HepG2 (cell line): ENCODE measurements around the gene MXD1. TPM values are rescaled to one million over a fixed set of nuclear protein-coding genes. Genes with fewer than 3 reads are reported as not detected.
A peak's percentile ranks its signal among the peaks of the same experiment; 100 is the strongest.

Experiments
- ATF7-NPFF ChIP-seq: sonication (generic); formaldehyde crosslinking; IDR thresholded peaks from 2 replicates; pipeline ENCODE4 v1.8.1; 2023; ENCODE audit warnings: mild to moderate bottlenecking, low read depth, missing genetic modification reagents, moderate library complexity
- ATM ChIP-seq: fragments of 450-650 bp; IDR thresholded peaks from 2 replicates; pipeline ENCODE4 v1.7.1; 2017; ENCODE audit warnings: mild to moderate bottlenecking, borderline replicate concordance
- DPF2 ChIP-seq: sonication (generic); formaldehyde crosslinking; IDR thresholded peaks from 2 replicates; pipeline ENCODE4 v1.4.0; 2020; ENCODE audit warnings: mild to moderate bottlenecking, low read depth, missing genetic modification reagents, borderline replicate concordance
- FIP1L1 ChIP-seq: fragments of 200-400 bp; formaldehyde crosslinking; IDR thresholded peaks from 2 replicates; pipeline ENCODE4 v1.6.1; 2018; ENCODE audit warnings: low read depth, mild to moderate bottlenecking, low read length, moderate library complexity, borderline replicate concordance; ENCODE audit not compliant: insufficient read depth
- GATAD2A ChIP-seq: IDR thresholded peaks from 2 replicates; pipeline ENCODE4 v1.6.1; 2016
- IRX3 ChIP-seq: sonication (generic); formaldehyde crosslinking; IDR thresholded peaks from 2 replicates; pipeline ENCODE4 v1.8.1; 2023; ENCODE audit warnings: mild to moderate bottlenecking, low read depth, missing genetic modification reagents, borderline replicate concordance
- KLF9 ChIP-seq: IDR thresholded peaks from 2 replicates; pipeline ENCODE4 v1.6.1; 2016; ENCODE audit warnings: low read depth
- NFRKB ChIP-seq: fragments of 450-650 bp; IDR thresholded peaks from 2 replicates; pipeline ENCODE4 v1.6.1; 2017
- RFX5 ChIP-seq: IDR thresholded peaks from 2 replicates; pipeline ENCODE4 v1.6.1; 2011; ENCODE audit warnings: low read depth, low read length, improper control_type of control experiment
- RFXAP ChIP-seq: sonication (generic); formaldehyde crosslinking; IDR thresholded peaks from 2 replicates; pipeline ENCODE4 v1.4.0; 2020; ENCODE audit warnings: missing genetic modification reagents, borderline replicate concordance
- SALL2 ChIP-seq: sonication (generic); formaldehyde crosslinking; IDR thresholded peaks from 2 replicates; pipeline ENCODE4 v1.8.1; 2023; ENCODE audit warnings: mild to moderate bottlenecking, missing genetic modification reagents, inconsistent platforms
- SKI ChIP-seq: fragments of 450-650 bp; IDR thresholded peaks from one replicate; pipeline ENCODE4 v1.6.1; 2018; ENCODE audit warnings: mild to moderate bottlenecking; ENCODE audit not compliant: partially characterized antibody
- STAG1 ChIP-seq: sonication (generic); formaldehyde crosslinking; IDR thresholded peaks from 2 replicates; pipeline ENCODE4 v1.4.0; 2020; ENCODE audit warnings: missing genetic modification reagents
- TARDBP ChIP-seq: sonication (generic); formaldehyde crosslinking; IDR thresholded peaks from 2 replicates; pipeline ENCODE4 v1.8.0; 2022; ENCODE audit warnings: mild to moderate bottlenecking, missing genetic modification reagents
- TGIF2 ChIP-seq: IDR thresholded peaks from 2 replicates; pipeline ENCODE4 v1.6.1; 2016; ENCODE audit warnings: control low read depth, missing compliant biosample characterization
- TRIM24 ChIP-seq: sonication (generic); formaldehyde crosslinking; IDR thresholded peaks from 2 replicates; pipeline ENCODE4 v1.8.0; 2022; ENCODE audit warnings: mild to moderate bottlenecking, missing genetic modification reagents
- ZFP1 ChIP-seq: IDR thresholded peaks from 2 replicates; pipeline ENCODE4 v1.6.1; 2016
- ZNF451 ChIP-seq: sonication (generic); formaldehyde crosslinking; IDR thresholded peaks from 2 replicates; pipeline ENCODE4 v1.5.0; 2020; ENCODE audit warnings: mild to moderate bottlenecking, missing genetic modification reagents
- ZNF562 ChIP-seq: sonication (generic); formaldehyde crosslinking; IDR thresholded peaks from 2 replicates; pipeline ENCODE4 v1.8.0; 2022; ENCODE audit warnings: missing genetic modification reagents, borderline replicate concordance
- ZNF737 ChIP-seq: sonication (generic); formaldehyde crosslinking; IDR thresholded peaks from 2 replicates; pipeline ENCODE4 v1.5.0; 2020; ENCODE audit warnings: missing genetic modification reagents, mild to moderate bottlenecking, borderline replicate concordance
- polyA plus RNA-seq, 8 experiments: library from polyadenylated mRNA; depleted of rRNA in 3 of 8; stranded (reverse) in 7 of 8; unstranded in 1 of 8; fragments of >200 nt; fragmentation: Illumina TruSeq in 4 of 8; extraction: Trizol in 4 of 8; gene quantifications; 2 replicates each; pipeline versions ENCODE4 v1.2.1 to v1.2.3, GENCODE V29; 2011 to 2016; ENCODE audit warnings: low read depth in 4 of 8, missing spikeins in 1 of 8, mixed read lengths in 1 of 8; ENCODE audit not compliant: insufficient read depth in 1 of 8
- total RNA-seq, 5 experiments: library from RNA; depleted of rRNA; stranded (reverse); fragments of >200 nt; fragmentation: Illumina TruSeq; extraction: Trizol; gene quantifications; 2 replicates each; pipeline ENCODE4 v1.2.3, GENCODE V29; 2016; ENCODE audit warnings: low read depth in 1 of 5
- TF ChIP-seq, protein P1 (sequence below): sonication (generic); formaldehyde crosslinking; IDR thresholded peaks from 2 replicates; pipeline ENCODE4 v1.5.0; 2020; ENCODE audit warnings: mild to moderate bottlenecking, missing genetic modification reagents
- TF ChIP-seq, protein P2 (sequence below): sonication (generic); formaldehyde crosslinking; IDR thresholded peaks from 2 replicates; pipeline ENCODE4 v1.5.1; 2020; ENCODE audit warnings: mild to moderate bottlenecking, missing genetic modification reagents, moderate library complexity
- TF ChIP-seq, protein P3 (sequence below): sonication (generic); formaldehyde crosslinking; IDR thresholded peaks from 2 replicates; pipeline ENCODE4 v1.4.0; 2020; ENCODE audit warnings: mild to moderate bottlenecking, missing genetic modification reagents
- TF ChIP-seq, protein P4 (sequence below): sonication (generic); formaldehyde crosslinking; conservative IDR thresholded peaks from 2 replicates; pipeline ENCODE4 v1.8.0; 2022; ENCODE audit warnings: mild to moderate bottlenecking, moderate library complexity, missing genetic modification reagents

The MXD1 gene
- total and polyA plus RNA-seq, 2 of the 13 experiments (the other 11 are each of a cell fraction or from before 2014, with no cell fraction given): 6.4 to 14.9 TPM

DNA sequence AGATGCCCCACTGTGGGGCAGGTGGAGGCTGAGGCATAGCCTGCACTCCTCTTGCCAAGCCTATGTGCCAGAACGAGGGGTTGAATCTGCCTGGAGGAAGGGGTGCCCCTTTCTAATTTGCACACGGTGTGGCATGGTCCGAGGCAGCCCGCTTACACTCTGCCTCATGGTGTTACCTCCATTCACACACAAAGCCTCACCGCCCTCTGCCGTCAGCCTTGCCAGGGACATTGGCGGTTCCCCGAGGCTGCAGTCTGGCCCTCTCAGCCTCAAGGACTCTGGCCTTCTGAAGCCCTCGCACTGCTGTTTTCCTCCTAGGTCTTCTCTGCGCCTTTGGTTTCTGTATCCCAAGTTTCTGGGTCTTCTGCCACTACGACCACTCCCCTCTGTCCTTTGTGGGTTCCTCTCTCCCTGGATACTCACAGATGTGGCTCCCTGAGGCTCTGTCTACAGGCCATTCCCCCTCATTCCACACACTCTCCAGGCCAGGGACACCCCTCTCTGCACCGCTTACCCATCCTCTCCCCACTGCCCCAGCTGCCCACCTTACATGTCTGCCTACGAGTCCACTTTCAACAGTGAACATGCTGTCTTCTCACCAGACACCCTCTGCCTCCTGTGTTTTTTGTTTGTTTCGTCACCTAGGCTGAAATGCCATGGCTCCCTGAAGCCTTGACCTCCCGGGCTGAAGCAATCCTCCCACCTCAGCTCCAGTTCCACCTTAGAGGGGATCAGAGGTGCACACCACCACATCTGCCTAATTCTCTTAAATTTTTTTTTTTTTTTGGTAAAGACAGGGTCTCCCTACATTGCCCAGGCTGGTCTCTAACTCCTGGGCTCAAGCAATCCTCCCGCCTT lies 54.4 kb downstream of the MXD1 start (continued):
- TF ChIP-seq, protein P1, sequence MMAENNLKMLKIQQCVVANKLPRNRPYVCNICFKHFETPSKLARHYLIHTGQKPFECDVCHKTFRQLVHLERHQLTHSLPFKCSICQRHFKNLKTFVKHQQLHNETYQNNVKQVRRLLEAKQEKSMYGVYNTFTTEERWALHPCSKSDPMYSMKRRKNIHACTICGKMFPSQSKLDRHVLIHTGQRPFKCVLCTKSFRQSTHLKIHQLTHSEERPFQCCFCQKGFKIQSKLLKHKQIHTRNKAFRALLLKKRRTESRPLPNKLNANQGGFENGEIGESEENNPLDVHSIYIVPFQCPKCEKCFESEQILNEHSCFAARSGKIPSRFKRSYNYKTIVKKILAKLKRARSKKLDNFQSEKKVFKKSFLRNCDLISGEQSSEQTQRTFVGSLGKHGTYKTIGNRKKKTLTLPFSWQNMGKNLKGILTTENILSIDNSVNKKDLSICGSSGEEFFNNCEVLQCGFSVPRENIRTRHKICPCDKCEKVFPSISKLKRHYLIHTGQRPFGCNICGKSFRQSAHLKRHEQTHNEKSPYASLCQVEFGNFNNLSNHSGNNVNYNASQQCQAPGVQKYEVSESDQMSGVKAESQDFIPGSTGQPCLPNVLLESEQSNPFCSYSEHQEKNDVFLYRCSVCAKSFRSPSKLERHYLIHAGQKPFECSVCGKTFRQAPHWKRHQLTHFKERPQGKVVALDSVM: no peak
- TF ChIP-seq RFXAP (CRISPR knock-in tag) (peak; percentile 25; the same call in 1 of the 2 replicates), GATAD2A (CRISPR knock-in tag) (no peak; the same call in 1 of the 2 replicates), ZNF737 (CRISPR knock-in tag) (no peak), NFRKB (no peak), TARDBP (no peak), DPF2 (CRISPR knock-in tag) (no peak), ZNF451 (CRISPR knock-in tag) (no peak), IRX3 (CRISPR knock-in tag) (no peak), FIP1L1 (no peak), TRIM24 (no peak), STAG1 (CRISPR knock-in tag) (peak; percentile 76), ATM (no peak), ZNF562 (CRISPR knock-in tag) (no peak), RFX5 (no peak), SKI (no peak), ZFP1 (CRISPR knock-in tag) (no peak), SALL2 (CRISPR knock-in tag) (no peak), ATF7-NPFF (no peak), KLF9 (CRISPR knock-in tag) (no peak), TGIF2 (CRISPR knock-in tag) (peak; percentile 41; the same call in 1 of the 2 replicates)
- TF ChIP-seq, protein P2, sequence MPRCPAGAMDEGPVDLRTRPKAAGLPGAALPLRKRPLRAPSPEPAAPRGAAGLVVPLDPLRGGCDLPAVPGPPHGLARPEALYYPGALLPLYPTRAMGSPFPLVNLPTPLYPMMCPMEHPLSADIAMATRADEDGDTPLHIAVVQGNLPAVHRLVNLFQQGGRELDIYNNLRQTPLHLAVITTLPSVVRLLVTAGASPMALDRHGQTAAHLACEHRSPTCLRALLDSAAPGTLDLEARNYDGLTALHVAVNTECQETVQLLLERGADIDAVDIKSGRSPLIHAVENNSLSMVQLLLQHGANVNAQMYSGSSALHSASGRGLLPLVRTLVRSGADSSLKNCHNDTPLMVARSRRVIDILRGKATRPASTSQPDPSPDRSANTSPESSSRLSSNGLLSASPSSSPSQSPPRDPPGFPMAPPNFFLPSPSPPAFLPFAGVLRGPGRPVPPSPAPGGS (CRISPR knock-in tag): no peak
- TF ChIP-seq, protein P3, sequence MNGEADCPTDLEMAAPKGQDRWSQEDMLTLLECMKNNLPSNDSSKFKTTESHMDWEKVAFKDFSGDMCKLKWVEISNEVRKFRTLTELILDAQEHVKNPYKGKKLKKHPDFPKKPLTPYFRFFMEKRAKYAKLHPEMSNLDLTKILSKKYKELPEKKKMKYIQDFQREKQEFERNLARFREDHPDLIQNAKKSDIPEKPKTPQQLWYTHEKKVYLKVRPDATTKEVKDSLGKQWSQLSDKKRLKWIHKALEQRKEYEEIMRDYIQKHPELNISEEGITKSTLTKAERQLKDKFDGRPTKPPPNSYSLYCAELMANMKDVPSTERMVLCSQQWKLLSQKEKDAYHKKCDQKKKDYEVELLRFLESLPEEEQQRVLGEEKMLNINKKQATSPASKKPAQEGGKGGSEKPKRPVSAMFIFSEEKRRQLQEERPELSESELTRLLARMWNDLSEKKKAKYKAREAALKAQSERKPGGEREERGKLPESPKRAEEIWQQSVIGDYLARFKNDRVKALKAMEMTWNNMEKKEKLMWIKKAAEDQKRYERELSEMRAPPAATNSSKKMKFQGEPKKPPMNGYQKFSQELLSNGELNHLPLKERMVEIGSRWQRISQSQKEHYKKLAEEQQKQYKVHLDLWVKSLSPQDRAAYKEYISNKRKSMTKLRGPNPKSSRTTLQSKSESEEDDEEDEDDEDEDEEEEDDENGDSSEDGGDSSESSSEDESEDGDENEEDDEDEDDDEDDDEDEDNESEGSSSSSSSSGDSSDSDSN: peak; percentile 36; the same call in 1 of the 2 replicates
- TF ChIP-seq, protein P4, sequence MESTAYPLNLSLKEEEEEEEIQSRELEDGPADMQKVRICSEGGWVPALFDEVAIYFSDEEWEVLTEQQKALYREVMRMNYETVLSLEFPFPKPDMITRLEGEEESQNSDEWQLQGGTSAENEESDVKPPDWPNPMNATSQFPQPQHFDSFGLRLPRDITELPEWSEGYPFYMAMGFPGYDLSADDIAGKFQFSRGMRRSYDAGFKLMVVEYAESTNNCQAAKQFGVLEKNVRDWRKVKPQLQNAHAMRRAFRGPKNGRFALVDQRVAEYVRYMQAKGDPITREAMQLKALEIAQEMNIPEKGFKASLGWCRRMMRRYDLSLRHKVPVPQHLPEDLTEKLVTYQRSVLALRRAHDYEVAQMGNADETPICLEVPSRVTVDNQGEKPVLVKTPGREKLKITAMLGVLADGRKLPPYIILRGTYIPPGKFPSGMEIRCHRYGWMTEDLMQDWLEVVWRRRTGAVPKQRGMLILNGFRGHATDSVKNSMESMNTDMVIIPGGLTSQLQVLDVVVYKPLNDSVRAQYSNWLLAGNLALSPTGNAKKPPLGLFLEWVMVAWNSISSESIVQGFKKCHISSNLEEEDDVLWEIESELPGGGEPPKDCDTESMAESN (CRISPR knock-in tag): no peak
